PFSK-1 (cell line): ENCODE data around the gene MSI2.

Source experiments
- FOXP2 ChIP-seq: optimal IDR thresholded peaks from 2 replicates; pipeline ENCODE3; 2011; ENCODE audit warnings: borderline replicate concordance, control low read depth, inconsistent platforms; ENCODE audit not compliant: insufficient read depth; ENCODE audit errors: extremely low read length, extremely low read depth
- POLR2AphosphoS5 ChIP-seq: IDR thresholded peaks from 2 replicates; pipeline ENCODE4 v1.6.1; 2012; ENCODE audit warnings: low read depth, mild to moderate bottlenecking, control low read depth, low read length, moderate library complexity
- SIN3A ChIP-seq: IDR thresholded peaks from 2 replicates; pipeline ENCODE4 v1.6.1; 2012; ENCODE audit warnings: mild to moderate bottlenecking, low read length, moderate library complexity, borderline replicate concordance; ENCODE audit not compliant: insufficient read depth
- TAF1 ChIP-seq: IDR thresholded peaks from 2 replicates; pipeline ENCODE4 v1.6.1; 2012; ENCODE audit warnings: low read length, control low read depth, borderline replicate concordance; ENCODE audit not compliant: insufficient read depth
- TF ChIP-seq, protein P1 (sequence below), 2 experiments: IDR thresholded peaks; 2 replicates each; pipeline versions ENCODE4 v1.6.1 to v1.8.0; 2011 to 2012; ENCODE audit warnings: low read depth in 2 of 2, low read length in 2 of 2, control low read depth in 1 of 2, inconsistent platforms in 1 of 2, mild to moderate bottlenecking in 1 of 2, moderate library complexity in 1 of 2; ENCODE audit not compliant: insufficient read depth in 1 of 2

DNA sequence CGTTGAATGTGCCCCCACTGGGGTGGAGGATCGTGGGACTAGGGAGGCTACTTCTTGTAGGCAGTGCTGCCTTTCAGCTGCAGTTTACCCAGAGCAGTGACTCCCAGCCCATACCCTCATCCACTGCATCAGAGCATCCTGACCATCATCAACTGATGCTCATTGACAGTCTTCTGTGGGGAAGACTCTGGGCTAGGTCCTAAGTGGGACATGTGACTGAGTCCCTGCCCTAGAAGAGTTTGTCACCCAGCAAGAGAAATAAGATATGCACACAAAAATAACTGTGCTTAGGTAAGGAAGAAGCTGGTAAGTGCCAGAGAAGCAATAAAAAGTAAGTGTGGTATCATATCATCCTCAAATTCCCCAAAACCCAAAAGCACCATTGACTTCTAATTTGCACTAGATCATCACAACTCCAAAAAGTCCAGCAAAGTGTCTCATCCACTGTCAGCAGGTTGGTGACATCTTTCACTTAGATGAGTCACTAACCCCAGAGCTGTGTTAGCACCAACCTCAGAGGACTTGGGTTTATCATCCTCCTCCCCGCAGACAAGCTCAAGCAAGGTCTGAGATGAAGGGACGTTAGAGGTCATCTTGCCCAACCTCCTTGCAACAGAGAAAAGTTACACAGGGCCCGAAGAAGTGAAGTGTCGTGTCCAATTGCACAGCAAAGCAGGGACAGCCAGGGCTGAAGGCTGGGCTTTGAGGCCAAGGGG, 389.8 kb downstream of the MSI2 start:
- TF ChIP-seq POLR2AphosphoS5 (no peak), FOXP2 (no peak), TAF1 (no peak), SIN3A (no peak)
- TF ChIP-seq, protein P1, sequence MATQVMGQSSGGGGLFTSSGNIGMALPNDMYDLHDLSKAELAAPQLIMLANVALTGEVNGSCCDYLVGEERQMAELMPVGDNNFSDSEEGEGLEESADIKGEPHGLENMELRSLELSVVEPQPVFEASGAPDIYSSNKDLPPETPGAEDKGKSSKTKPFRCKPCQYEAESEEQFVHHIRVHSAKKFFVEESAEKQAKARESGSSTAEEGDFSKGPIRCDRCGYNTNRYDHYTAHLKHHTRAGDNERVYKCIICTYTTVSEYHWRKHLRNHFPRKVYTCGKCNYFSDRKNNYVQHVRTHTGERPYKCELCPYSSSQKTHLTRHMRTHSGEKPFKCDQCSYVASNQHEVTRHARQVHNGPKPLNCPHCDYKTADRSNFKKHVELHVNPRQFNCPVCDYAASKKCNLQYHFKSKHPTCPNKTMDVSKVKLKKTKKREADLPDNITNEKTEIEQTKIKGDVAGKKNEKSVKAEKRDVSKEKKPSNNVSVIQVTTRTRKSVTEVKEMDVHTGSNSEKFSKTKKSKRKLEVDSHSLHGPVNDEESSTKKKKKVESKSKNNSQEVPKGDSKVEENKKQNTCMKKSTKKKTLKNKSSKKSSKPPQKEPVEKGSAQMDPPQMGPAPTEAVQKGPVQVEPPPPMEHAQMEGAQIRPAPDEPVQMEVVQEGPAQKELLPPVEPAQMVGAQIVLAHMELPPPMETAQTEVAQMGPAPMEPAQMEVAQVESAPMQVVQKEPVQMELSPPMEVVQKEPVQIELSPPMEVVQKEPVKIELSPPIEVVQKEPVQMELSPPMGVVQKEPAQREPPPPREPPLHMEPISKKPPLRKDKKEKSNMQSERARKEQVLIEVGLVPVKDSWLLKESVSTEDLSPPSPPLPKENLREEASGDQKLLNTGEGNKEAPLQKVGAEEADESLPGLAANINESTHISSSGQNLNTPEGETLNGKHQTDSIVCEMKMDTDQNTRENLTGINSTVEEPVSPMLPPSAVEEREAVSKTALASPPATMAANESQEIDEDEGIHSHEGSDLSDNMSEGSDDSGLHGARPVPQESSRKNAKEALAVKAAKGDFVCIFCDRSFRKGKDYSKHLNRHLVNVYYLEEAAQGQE (IDR thresholded peaks at IDR 0.05; ENCODE audit: insufficient read depth in 1 of 2, low read depth in 2 of 2, low read length in 2 of 2), result no peak
